Measurements from ENCODE around the gene DROSHA.

Gene DROSHA

DNA sequence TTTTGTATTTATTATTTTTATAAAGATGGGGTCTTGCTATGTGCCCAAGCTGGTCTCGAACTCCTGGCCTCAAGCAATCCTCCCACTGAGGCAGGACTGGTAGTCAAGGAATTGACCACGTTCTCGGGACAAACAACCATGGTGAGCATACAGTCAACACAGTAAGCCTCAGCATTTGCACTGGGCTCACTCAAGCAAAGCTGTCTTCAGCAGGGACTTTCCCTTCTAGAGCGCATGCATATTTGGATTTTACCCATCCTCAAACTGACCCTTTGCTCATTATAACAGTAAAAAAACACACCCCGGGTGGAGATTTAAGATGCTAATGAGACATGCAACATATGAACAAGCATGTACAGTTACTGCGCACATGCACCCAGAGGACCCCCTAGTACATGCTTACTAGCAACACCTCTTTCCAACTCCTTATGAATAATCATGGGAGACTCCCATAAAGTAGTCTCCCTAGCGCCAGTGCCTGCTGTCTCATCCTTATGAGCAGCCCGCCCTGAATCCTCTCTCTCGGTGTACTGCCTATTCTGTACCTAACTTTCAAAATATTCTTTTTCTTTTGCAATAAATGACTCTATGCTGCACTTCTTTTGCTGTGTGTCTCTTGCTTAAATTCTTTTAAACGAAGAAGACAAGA, 41.7 kb upstream of the DROSHA start:
- TF ChIP-seq, protein P1, sequence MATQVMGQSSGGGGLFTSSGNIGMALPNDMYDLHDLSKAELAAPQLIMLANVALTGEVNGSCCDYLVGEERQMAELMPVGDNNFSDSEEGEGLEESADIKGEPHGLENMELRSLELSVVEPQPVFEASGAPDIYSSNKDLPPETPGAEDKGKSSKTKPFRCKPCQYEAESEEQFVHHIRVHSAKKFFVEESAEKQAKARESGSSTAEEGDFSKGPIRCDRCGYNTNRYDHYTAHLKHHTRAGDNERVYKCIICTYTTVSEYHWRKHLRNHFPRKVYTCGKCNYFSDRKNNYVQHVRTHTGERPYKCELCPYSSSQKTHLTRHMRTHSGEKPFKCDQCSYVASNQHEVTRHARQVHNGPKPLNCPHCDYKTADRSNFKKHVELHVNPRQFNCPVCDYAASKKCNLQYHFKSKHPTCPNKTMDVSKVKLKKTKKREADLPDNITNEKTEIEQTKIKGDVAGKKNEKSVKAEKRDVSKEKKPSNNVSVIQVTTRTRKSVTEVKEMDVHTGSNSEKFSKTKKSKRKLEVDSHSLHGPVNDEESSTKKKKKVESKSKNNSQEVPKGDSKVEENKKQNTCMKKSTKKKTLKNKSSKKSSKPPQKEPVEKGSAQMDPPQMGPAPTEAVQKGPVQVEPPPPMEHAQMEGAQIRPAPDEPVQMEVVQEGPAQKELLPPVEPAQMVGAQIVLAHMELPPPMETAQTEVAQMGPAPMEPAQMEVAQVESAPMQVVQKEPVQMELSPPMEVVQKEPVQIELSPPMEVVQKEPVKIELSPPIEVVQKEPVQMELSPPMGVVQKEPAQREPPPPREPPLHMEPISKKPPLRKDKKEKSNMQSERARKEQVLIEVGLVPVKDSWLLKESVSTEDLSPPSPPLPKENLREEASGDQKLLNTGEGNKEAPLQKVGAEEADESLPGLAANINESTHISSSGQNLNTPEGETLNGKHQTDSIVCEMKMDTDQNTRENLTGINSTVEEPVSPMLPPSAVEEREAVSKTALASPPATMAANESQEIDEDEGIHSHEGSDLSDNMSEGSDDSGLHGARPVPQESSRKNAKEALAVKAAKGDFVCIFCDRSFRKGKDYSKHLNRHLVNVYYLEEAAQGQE (IDR thresholded peaks at IDR 0.05; ENCODE audit: insufficient read depth in 1 of 2, low read depth in 2 of 2, low read length in 2 of 2): no peak
- no peak for TF ChIP-seq POLR2AphosphoS5 (IDR thresholded peaks at IDR 0.05; ENCODE audit: low read depth, low read length)
- no peak for TF ChIP-seq SIN3A (IDR thresholded peaks at IDR 0.05; ENCODE audit: borderline replicate concordance, insufficient read depth, low read length)
- TF ChIP-seq TAF1 (IDR thresholded peaks at IDR 0.05; ENCODE audit: borderline replicate concordance, insufficient read depth, low read length): no peak
- no peak for TF ChIP-seq FOXP2 (optimal IDR thresholded peaks at IDR 0.05; ENCODE audit: borderline replicate concordance, extremely low read depth, extremely low read length, insufficient read depth)

DNA sequence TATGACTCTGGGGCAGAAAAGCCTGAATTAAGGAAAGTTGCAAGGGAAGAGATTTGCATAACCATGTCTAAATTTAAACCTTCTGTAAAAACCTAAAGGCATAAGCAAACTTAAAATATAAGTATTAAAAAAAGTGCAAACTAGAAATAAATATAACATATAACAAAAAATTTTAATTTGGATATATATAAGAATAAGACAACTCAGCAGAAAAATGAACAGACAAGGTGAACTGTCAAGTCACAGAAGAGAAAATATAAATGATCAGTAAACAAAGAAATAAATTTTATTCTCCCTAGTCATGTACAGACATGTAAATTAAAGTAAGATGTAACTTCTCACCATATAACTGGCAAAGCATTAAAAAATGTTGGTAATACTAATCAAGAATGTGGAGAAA, 37.2 kb upstream of the DROSHA start:
- TF ChIP-seq, protein P1 (IDR thresholded peaks at IDR 0.05; ENCODE audit: insufficient read depth in 1 of 2, low read depth in 2 of 2, low read length in 2 of 2): no peak
- TF ChIP-seq FOXP2 (optimal IDR thresholded peaks at IDR 0.05; ENCODE audit: borderline replicate concordance, extremely low read depth, extremely low read length, insufficient read depth): no peak
- no peak for TF ChIP-seq TAF1 (IDR thresholded peaks at IDR 0.05; ENCODE audit: borderline replicate concordance, insufficient read depth, low read length)
- TF ChIP-seq POLR2AphosphoS5 (IDR thresholded peaks at IDR 0.05; ENCODE audit: low read depth, low read length): no peak
- no peak for TF ChIP-seq SIN3A (IDR thresholded peaks at IDR 0.05; ENCODE audit: borderline replicate concordance, insufficient read depth, low read length)

GRCh38 chr5:31568302-31568835, 36.5 kb upstream of the DROSHA start:
- TF ChIP-seq TAF1 (IDR thresholded peaks at IDR 0.05; ENCODE audit: borderline replicate concordance, insufficient read depth, low read length) (no peak), POLR2AphosphoS5 (IDR thresholded peaks at IDR 0.05; ENCODE audit: low read depth, low read length) (no peak), FOXP2 (optimal IDR thresholded peaks at IDR 0.05; ENCODE audit: borderline replicate concordance, extremely low read depth, extremely low read length, insufficient read depth) (no peak), SIN3A (IDR thresholded peaks at IDR 0.05; ENCODE audit: borderline replicate concordance, insufficient read depth, low read length) (no peak)
- TF ChIP-seq, protein P1 (IDR thresholded peaks at IDR 0.05; ENCODE audit: insufficient read depth in 1 of 2, low read depth in 2 of 2, low read length in 2 of 2): no peak

DNA sequence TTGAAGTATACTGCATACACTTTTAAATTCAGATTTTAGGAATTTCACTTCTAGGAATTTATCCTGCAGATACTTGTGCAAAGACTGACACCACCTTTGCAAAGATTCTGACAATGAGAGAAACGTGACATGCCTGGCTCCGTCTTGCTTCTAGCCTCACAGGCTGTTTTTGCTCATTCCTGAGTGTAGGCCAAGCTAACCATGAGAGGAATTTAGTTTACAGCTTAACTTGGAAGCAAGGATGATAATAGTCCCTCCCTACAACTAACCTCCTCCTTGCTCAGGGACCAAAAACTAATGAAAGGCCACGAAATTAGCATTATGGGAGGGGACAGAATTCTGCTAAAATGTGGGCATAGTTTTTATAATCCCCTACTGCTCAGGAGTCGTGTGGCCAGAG, 31.3 kb upstream of the DROSHA start:
- TF ChIP-seq, protein P1 (IDR thresholded peaks at IDR 0.05; ENCODE audit: insufficient read depth in 1 of 2, low read depth in 2 of 2, low read length in 2 of 2): no peak

GRCh38 chr5:31561946-31562345, 30.1 kb upstream of the DROSHA start:
- TF ChIP-seq SIN3A (IDR thresholded peaks at IDR 0.05; ENCODE audit: borderline replicate concordance, insufficient read depth, low read length): no peak
- TF ChIP-seq, protein P1 (IDR thresholded peaks at IDR 0.05; ENCODE audit: insufficient read depth in 1 of 2, low read depth in 2 of 2, low read length in 2 of 2): no peak
- TF ChIP-seq POLR2AphosphoS5 (IDR thresholded peaks at IDR 0.05; ENCODE audit: low read depth, low read length): no peak
- TF ChIP-seq FOXP2 (optimal IDR thresholded peaks at IDR 0.05; ENCODE audit: borderline replicate concordance, extremely low read depth, extremely low read length, insufficient read depth): no peak
- no peak for TF ChIP-seq TAF1 (IDR thresholded peaks at IDR 0.05; ENCODE audit: borderline replicate concordance, insufficient read depth, low read length)
